Mammary epithelial cell (primary cell): Measurements from ENCODE around the gene POP7.

ENCODE experiments used
- EZH2 ChIP-seq: IDR thresholded peaks from 2 replicates; pipeline ENCODE4 v1.6.1; 2012; ENCODE audit warnings: low read length, inconsistent platforms, borderline replicate concordance
- TF ChIP-seq, protein P1 (sequence below), 2 donors: IDR thresholded peaks in 1 of 2; conservative IDR thresholded peaks in 1 of 2; 2 replicates each; pipeline ENCODE4 v1.5.1; 2011 to 2012; ENCODE audit warnings: inconsistent platforms in 2 of 2, low read length in 2 of 2, mild to moderate bottlenecking in 2 of 2, control low read depth in 1 of 2, low read depth in 1 of 2; ENCODE audit not compliant: insufficient read depth in 1 of 2; ENCODE audit errors: extremely low read depth in 1 of 2

DNA sequence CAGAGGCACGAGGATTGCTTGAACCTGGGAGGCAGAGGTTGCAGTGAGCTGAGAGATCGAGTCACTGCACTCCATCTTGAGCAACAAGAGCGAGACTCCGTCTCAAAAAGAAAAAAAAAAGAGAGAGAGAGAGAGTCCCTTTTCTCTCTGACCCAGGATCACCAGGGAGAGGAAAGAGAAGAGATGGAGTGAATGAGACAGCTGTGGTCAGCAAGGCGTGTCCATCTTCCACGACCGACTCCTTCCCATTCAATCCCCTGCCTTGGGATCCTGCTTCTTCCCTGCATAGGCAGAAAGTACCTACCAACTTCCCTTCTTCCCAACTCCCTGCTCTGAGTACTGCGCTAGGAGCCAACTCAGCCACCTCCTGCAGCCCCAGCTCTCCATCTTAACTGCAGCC is 22.3 kb downstream of the POP7 start:
- TF ChIP-seq, protein P1, sequence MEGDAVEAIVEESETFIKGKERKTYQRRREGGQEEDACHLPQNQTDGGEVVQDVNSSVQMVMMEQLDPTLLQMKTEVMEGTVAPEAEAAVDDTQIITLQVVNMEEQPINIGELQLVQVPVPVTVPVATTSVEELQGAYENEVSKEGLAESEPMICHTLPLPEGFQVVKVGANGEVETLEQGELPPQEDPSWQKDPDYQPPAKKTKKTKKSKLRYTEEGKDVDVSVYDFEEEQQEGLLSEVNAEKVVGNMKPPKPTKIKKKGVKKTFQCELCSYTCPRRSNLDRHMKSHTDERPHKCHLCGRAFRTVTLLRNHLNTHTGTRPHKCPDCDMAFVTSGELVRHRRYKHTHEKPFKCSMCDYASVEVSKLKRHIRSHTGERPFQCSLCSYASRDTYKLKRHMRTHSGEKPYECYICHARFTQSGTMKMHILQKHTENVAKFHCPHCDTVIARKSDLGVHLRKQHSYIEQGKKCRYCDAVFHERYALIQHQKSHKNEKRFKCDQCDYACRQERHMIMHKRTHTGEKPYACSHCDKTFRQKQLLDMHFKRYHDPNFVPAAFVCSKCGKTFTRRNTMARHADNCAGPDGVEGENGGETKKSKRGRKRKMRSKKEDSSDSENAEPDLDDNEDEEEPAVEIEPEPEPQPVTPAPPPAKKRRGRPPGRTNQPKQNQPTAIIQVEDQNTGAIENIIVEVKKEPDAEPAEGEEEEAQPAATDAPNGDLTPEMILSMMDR (conservative IDR thresholded peaks at IDR 0.05 in 1 of 2, IDR thresholded peaks at IDR 0.05 in 1 of 2; ENCODE audit: extremely low read depth in 1 of 2, insufficient read depth in 1 of 2, low read depth in 1 of 2, low read length in 2 of 2) = no peak
- no peak for TF ChIP-seq EZH2
